ENCODE results near the gene SPINK7. TPM values are rescaled to one million over a fixed set of nuclear protein-coding genes. Genes with fewer than 3 reads are reported as not detected.

The SPINK7 gene
- total RNA-seq, 2 donors from 2014 or later, result not detected

DNA sequence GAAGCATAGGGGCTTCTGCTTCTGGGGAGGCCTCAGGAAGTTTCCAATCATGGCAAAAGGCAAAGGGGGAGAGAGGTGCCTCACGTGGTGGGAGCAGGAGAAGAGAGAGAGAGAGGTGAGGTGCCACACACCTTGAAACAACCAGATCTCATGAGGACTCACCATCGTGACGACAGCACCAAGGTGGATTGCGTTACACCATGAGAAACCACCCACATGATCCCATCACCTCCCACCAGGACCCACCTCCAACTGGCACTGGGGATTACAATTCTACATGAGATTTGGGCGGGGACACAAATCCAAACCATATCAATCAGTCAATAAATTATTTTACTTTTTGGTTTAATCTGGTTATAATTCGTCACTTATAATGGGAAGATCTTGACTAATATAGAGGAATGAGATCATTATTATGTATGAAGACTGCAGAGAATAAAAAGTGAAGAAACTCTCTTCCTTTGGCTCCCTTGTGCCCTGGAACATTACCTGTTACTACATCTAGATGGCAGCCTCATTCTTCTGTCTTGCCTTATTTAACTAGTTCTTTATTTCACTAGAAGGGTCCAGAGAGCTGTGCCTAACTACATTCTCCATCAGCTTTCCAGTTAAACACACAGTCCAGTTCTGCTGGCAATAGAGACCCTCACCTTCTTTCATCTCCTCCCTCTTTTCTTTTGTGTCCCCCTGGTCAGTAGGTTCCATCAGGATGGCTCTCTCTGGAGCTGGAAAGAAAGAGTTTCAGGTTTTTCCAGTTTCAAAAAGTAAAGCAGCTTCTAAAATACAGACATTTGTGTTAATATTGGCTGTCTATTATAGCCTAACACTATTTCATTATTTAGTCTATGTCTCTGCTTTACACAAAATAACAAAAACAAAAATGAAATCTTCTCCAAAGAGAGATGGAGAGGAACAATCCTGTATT, 21.7 kb upstream of the SPINK7 start:
- TF ChIP-seq, protein P1, sequence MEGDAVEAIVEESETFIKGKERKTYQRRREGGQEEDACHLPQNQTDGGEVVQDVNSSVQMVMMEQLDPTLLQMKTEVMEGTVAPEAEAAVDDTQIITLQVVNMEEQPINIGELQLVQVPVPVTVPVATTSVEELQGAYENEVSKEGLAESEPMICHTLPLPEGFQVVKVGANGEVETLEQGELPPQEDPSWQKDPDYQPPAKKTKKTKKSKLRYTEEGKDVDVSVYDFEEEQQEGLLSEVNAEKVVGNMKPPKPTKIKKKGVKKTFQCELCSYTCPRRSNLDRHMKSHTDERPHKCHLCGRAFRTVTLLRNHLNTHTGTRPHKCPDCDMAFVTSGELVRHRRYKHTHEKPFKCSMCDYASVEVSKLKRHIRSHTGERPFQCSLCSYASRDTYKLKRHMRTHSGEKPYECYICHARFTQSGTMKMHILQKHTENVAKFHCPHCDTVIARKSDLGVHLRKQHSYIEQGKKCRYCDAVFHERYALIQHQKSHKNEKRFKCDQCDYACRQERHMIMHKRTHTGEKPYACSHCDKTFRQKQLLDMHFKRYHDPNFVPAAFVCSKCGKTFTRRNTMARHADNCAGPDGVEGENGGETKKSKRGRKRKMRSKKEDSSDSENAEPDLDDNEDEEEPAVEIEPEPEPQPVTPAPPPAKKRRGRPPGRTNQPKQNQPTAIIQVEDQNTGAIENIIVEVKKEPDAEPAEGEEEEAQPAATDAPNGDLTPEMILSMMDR (IDR thresholded peaks at IDR 0.05), result peak; percentile 10 to 45 (median 37)
- no peak for TF ChIP-seq POLR2A (IDR thresholded peaks at IDR 0.05)
- Histone ChIP-seq H3K36me3 (replicated peaks in 1 of 2; ENCODE audit: insufficient read depth in 1 of 2, low read depth in 2 of 2) (no peaks in the 10 kb centered on the region), H3K27me3 (no peaks in the 10 kb centered on the region), H3K27ac (no peak overlapping the region), H3K4me3 (no peak overlapping the region), H3K4me1 (no peaks in the 10 kb centered on the region), H3K9me3 (no peaks in the 10 kb centered on the region)
- WGBS, 2 donors, result 63 to 67% methylated on average over 6 of the region's 6 CpGs
- intact Hi-C loops (cut with DNase I), result no loop called here
- ATAC-seq, result no peak
- no peak for DNase-seq

DNA sequence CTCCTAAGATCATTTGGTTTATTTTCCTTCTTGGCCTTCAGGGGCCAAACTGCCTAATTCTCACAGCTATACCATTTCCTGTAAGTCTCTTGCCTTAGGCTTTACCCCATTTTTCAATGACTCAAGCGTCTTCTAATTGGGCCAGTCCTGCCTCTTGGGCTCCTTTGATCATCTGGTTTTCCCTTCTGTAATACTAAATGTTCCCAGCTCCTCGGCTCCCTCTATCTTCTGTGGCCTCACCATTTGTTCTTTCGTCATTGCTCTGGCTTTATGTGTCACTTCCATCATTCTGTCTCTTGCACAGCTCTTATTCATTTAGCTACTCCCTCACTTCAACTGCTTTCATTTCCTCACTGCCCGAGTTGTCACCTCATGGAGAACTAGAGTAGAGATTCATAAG, 14.5 kb upstream of the SPINK7 start:
- 83 to 86% methylated on average over 4 of the region's 4 CpGs for WGBS, 2 donors

DNA sequence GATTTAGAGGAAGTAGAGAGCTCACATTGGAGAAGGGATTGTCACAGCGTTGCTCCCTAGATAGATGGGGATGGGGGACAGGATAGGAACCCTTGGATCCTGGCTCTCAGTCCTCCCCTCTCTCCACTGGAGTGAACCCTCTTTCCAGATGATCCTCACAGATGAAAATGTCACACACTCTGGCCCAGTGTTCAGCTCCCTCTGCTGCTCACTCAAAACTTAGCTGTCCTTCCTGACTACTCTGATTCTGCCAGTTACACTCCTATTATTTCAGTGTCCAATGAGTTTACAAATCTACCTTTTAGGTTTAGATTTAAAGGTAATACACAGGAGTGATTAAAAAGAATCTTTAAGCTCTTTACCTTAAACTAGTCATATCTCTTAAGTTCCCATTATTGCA, 5.8 kb upstream of the SPINK7 start:
- 69 to 73% methylated on average over 1 of the region's 1 CpG for WGBS, 2 donors
- TF ChIP-seq, protein P1 (IDR thresholded peaks at IDR 0.05), result no peak
- TF ChIP-seq POLR2A (IDR thresholded peaks at IDR 0.05), result no peak
- H3K4me1 ChIP-seq, result no peaks in the 10 kb centered on the region

More for the DNA sequence above, 14.5 kb upstream of the SPINK7 start:
- no peak for TF ChIP-seq POLR2A (IDR thresholded peaks at IDR 0.05)
- TF ChIP-seq, protein P1 (IDR thresholded peaks at IDR 0.05), result no peak
- Histone ChIP-seq H3K4me1 (no peaks in the 10 kb centered on the region), H3K4me3 (no peak overlapping the region), H3K9me3 (no peaks in the 10 kb centered on the region), H3K27me3 (no peaks in the 10 kb centered on the region), H3K27ac (no peak overlapping the region), H3K36me3 (replicated peaks in 1 of 2; ENCODE audit: insufficient read depth in 1 of 2, low read depth in 2 of 2) (no peaks in the 10 kb centered on the region)
- ATAC-seq, result no peak
- no peak for DNase-seq
- intact Hi-C loops (cut with DNase I), result no loop called here

DNA sequence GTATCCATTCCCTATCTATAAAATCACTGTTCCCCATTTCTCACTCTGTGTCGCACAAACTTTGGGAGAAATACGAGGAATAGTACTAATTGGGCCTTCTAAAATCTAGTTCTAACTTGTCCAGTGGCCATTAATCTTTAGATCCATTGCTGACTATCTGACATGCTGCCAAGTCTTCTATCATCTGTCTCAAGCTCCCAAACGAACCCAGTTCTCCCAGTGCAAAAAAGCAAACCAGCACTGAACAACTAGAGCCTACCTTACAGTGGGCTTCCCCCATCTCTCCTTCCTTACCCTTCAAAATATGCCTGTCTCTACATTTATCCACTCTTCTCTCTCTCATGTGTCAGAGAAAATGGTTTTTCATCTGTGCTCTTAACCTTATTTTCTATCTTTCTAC, 3.2 kb upstream of the SPINK7 start:
- no peak overlapping the region for H3K27ac ChIP-seq
- TF ChIP-seq POLR2A (IDR thresholded peaks at IDR 0.05), result no peak
- TF ChIP-seq, protein P1 (IDR thresholded peaks at IDR 0.05), result no peak
- intact Hi-C loops (cut with DNase I), result no loop called here
- ATAC-seq (no peak), DNase-seq (no peak)
- H3K27me3 ChIP-seq, result no peaks in the 10 kb centered on the region
- WGBS, 2 donors, result 72 to 82% methylated on average over 3 of the region's 3 CpGs
- H3K9me3 ChIP-seq, result no peaks in the 10 kb centered on the region
- H3K4me3 ChIP-seq, result no peak overlapping the region
- H3K36me3 ChIP-seq (replicated peaks in 1 of 2; ENCODE audit: insufficient read depth in 1 of 2, low read depth in 2 of 2), result no peaks in the 10 kb centered on the region
- no peaks in the 10 kb centered on the region for H3K4me1 ChIP-seq

More for the DNA sequence above, 5.8 kb upstream of the SPINK7 start:
- DNase-seq (no peak), ATAC-seq (no peak)
- no peaks in the 10 kb centered on the region for H3K36me3 ChIP-seq (replicated peaks in 1 of 2; ENCODE audit: insufficient read depth in 1 of 2, low read depth in 2 of 2)
- no peak overlapping the region for H3K4me3 ChIP-seq
- no peaks in the 10 kb centered on the region for H3K27me3 ChIP-seq
- no peaks in the 10 kb centered on the region for H3K9me3 ChIP-seq
- intact Hi-C loops (cut with DNase I), result no loop called here
- H3K27ac ChIP-seq, result no peak overlapping the region

DNA sequence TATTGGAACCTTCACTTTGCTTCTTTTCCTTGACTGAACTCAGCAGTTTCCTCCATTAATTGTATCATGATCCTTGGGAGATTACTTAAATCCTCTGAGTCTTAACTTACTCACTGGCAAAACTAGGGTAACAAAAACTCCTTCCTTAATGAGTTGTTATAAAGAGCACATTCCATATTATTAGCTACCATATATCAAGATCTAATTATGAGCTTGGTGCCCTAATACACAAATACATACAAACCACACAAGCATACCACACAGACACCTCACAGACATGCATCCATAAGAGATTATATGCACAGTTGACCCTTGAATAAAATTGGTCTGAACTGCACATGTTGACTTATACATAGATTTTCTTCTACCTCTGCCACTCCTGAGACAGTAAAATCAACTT, 2.5 kb upstream of the SPINK7 start:
- intact Hi-C loops (cut with DNase I), result no loop called here
- H3K4me1 ChIP-seq, result no peaks in the 10 kb centered on the region
- H3K9me3 ChIP-seq, result no peaks in the 10 kb centered on the region
- no peak for DNase-seq
- no peak overlapping the region for H3K27ac ChIP-seq
- H3K27me3 ChIP-seq, result no peaks in the 10 kb centered on the region
- no peaks in the 10 kb centered on the region for H3K36me3 ChIP-seq (replicated peaks in 1 of 2; ENCODE audit: insufficient read depth in 1 of 2, low read depth in 2 of 2)
- no peak for ATAC-seq
- TF ChIP-seq POLR2A (IDR thresholded peaks at IDR 0.05), result no peak
- TF ChIP-seq, protein P1 (IDR thresholded peaks at IDR 0.05), result no peak
- H3K4me3 ChIP-seq, result no peak overlapping the region

Data from body of pancreas (tissue), 4 donors.